ENCODE results near the gene CLEC16A.

DNA sequence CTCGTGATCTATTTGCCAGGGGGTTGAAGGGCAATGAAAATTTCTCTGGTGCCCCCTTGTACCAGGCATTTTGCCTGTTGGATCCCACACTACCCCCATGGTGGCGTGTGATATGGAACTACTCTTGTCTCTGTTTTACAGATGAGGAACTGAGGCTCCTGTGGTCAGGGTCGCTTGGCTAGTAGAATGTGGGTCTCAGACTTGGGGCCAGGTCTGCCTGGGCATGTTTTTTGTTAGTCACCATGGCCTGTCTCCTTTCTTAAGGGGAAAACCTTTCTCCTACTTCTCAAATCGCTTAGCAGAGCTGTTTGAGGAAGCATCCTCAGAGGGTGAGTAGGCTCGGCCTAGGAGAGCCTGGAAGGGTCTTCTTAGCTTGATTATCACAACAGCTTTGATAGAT is 51.2 kb downstream of the CLEC16A start:
- TF ChIP-seq, protein P1, sequence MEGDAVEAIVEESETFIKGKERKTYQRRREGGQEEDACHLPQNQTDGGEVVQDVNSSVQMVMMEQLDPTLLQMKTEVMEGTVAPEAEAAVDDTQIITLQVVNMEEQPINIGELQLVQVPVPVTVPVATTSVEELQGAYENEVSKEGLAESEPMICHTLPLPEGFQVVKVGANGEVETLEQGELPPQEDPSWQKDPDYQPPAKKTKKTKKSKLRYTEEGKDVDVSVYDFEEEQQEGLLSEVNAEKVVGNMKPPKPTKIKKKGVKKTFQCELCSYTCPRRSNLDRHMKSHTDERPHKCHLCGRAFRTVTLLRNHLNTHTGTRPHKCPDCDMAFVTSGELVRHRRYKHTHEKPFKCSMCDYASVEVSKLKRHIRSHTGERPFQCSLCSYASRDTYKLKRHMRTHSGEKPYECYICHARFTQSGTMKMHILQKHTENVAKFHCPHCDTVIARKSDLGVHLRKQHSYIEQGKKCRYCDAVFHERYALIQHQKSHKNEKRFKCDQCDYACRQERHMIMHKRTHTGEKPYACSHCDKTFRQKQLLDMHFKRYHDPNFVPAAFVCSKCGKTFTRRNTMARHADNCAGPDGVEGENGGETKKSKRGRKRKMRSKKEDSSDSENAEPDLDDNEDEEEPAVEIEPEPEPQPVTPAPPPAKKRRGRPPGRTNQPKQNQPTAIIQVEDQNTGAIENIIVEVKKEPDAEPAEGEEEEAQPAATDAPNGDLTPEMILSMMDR (IDR thresholded peaks at IDR 0.05): no peak
- TF ChIP-seq POLR2A (IDR thresholded peaks at IDR 0.05): no peak

All from thyroid gland (tissue), 4 donors.